ENCODE data around the gene ARHGEF38.

Gene ARHGEF38

GRCh38 chr4:105543346-105543745 lies 9.1 kb upstream of the ARHGEF38 start:
- Histone ChIP-seq H3K27ac (ENCODE audit: low read depth, low read length) (no peak overlapping the region), H3K4me1 (ENCODE audit: control insufficient read depth, insufficient read depth, low read length) (no peaks in the 10 kb centered on the region), H3K36me3 (ENCODE audit: control insufficient read depth, insufficient read depth, low read length) (no peaks in the 10 kb centered on the region), H3K9ac (ENCODE audit: low read length) (no peak overlapping the region), H3K4me3 (ENCODE audit: low read length) (no peak overlapping the region), H3K27me3 (ENCODE audit: control insufficient read depth, insufficient read depth, low read length) (no peaks in the 10 kb centered on the region)

- H3K27me3 ChIP-seq (ENCODE audit: control insufficient read depth, insufficient read depth, low read length) = no peaks in the 10 kb centered on the region
- no peak overlapping the region for H3K9ac ChIP-seq (ENCODE audit: low read length)
- no peaks in the 10 kb centered on the region for H3K36me3 ChIP-seq (ENCODE audit: control insufficient read depth, insufficient read depth, low read length)
- no peak overlapping the region for H3K27ac ChIP-seq (ENCODE audit: low read depth, low read length)
- H3K4me1 ChIP-seq (ENCODE audit: control insufficient read depth, insufficient read depth, low read length) = no peaks in the 10 kb centered on the region
- H3K4me3 ChIP-seq (ENCODE audit: low read length) = no peak overlapping the region
Observed at GRCh38 chr4:105543881-105544280, 8.5 kb upstream of the ARHGEF38 start.

- Histone ChIP-seq H3K27ac (ENCODE audit: low read depth, low read length) (no peak overlapping the region), H3K4me1 (ENCODE audit: control insufficient read depth, insufficient read depth, low read length) (no peaks in the 10 kb centered on the region), H3K4me3 (ENCODE audit: low read length) (no peak overlapping the region), H3K9ac (ENCODE audit: low read length) (no peak overlapping the region), H3K36me3 (ENCODE audit: control insufficient read depth, insufficient read depth, low read length) (no peaks in the 10 kb centered on the region), H3K27me3 (ENCODE audit: control insufficient read depth, insufficient read depth, low read length) (no peaks in the 10 kb centered on the region)
Observed at GRCh38 chr4:105544520-105545286, 7.7 kb upstream of the ARHGEF38 start.

GRCh38 chr4:105546086-105546485 lies 6.3 kb upstream of the ARHGEF38 start:
- Histone ChIP-seq H3K27me3 (ENCODE audit: control insufficient read depth, insufficient read depth, low read length) (no peaks in the 10 kb centered on the region), H3K4me1 (ENCODE audit: control insufficient read depth, insufficient read depth, low read length) (no peaks in the 10 kb centered on the region), H3K4me3 (ENCODE audit: low read length) (no peak overlapping the region), H3K9ac (ENCODE audit: low read length) (no peak overlapping the region), H3K36me3 (ENCODE audit: control insufficient read depth, insufficient read depth, low read length) (no peaks in the 10 kb centered on the region), H3K27ac (ENCODE audit: low read depth, low read length) (no peak overlapping the region)

GRCh38 chr4:105547769-105548168 lies 4.7 kb upstream of the ARHGEF38 start:
- Histone ChIP-seq H3K4me3 (ENCODE audit: low read length) (no peak overlapping the region), H3K4me1 (ENCODE audit: control insufficient read depth, insufficient read depth, low read length) (no peaks in the 10 kb centered on the region), H3K27me3 (ENCODE audit: control insufficient read depth, insufficient read depth, low read length) (no peaks in the 10 kb centered on the region), H3K27ac (ENCODE audit: low read depth, low read length) (no peak overlapping the region), H3K9ac (ENCODE audit: low read length) (no peak overlapping the region), H3K36me3 (ENCODE audit: control insufficient read depth, insufficient read depth, low read length) (no peaks in the 10 kb centered on the region)

GRCh38 chr4:105548483-105548882 lies 3.9 kb upstream of the ARHGEF38 start:
- Histone ChIP-seq H3K36me3 (ENCODE audit: control insufficient read depth, insufficient read depth, low read length) (no peaks in the 10 kb centered on the region), H3K4me1 (ENCODE audit: control insufficient read depth, insufficient read depth, low read length) (no peaks in the 10 kb centered on the region), H3K9ac (ENCODE audit: low read length) (no peak overlapping the region), H3K4me3 (ENCODE audit: low read length) (no peak overlapping the region), H3K27me3 (ENCODE audit: control insufficient read depth, insufficient read depth, low read length) (no peaks in the 10 kb centered on the region), H3K27ac (ENCODE audit: low read depth, low read length) (no peak overlapping the region)

GRCh38 chr4:105550641-105551040 lies 1.8 kb upstream of the ARHGEF38 start:
- Histone ChIP-seq H3K4me1 (ENCODE audit: control insufficient read depth, insufficient read depth, low read length) (no peaks in the 10 kb centered on the region), H3K36me3 (ENCODE audit: control insufficient read depth, insufficient read depth, low read length) (no peaks in the 10 kb centered on the region), H3K27ac (ENCODE audit: low read depth, low read length) (no peak overlapping the region), H3K4me3 (ENCODE audit: low read length) (no peak overlapping the region), H3K9ac (ENCODE audit: low read length) (no peak overlapping the region), H3K27me3 (ENCODE audit: control insufficient read depth, insufficient read depth, low read length) (no peaks in the 10 kb centered on the region)

GRCh38 chr4:105555409-105555808 lies 3.0 kb downstream of the ARHGEF38 start:
- Histone ChIP-seq H3K4me3 (ENCODE audit: low read length) (no peak overlapping the region), H3K27ac (ENCODE audit: low read depth, low read length) (no peak overlapping the region), H3K27me3 (ENCODE audit: control insufficient read depth, insufficient read depth, low read length) (no peaks in the 10 kb centered on the region), H3K9ac (ENCODE audit: low read length) (no peak overlapping the region), H3K36me3 (ENCODE audit: control insufficient read depth, insufficient read depth, low read length) (no peaks in the 10 kb centered on the region), H3K4me1 (ENCODE audit: control insufficient read depth, insufficient read depth, low read length) (no peaks in the 10 kb centered on the region)

GRCh38 chr4:105556206-105556605 lies 3.8 kb downstream of the ARHGEF38 start:
- H3K4me3 ChIP-seq (ENCODE audit: low read length) = no peak overlapping the region

GRCh38 chr4:105558277-105558676 lies 5.9 kb downstream of the ARHGEF38 start:
- Histone ChIP-seq H3K4me1 (ENCODE audit: control insufficient read depth, insufficient read depth, low read length) (no peaks in the 10 kb centered on the region), H3K9ac (ENCODE audit: low read length) (no peak overlapping the region), H3K36me3 (ENCODE audit: control insufficient read depth, insufficient read depth, low read length) (no peaks in the 10 kb centered on the region), H3K4me3 (ENCODE audit: low read length) (no peak overlapping the region), H3K27ac (ENCODE audit: low read depth, low read length) (no peak overlapping the region), H3K27me3 (ENCODE audit: control insufficient read depth, insufficient read depth, low read length) (no peaks in the 10 kb centered on the region)

More at GRCh38 chr4:105556206-105556605, 3.8 kb downstream of the ARHGEF38 start:
- Histone ChIP-seq H3K27ac (ENCODE audit: low read depth, low read length) (no peak overlapping the region), H3K4me1 (ENCODE audit: control insufficient read depth, insufficient read depth, low read length) (no peaks in the 10 kb centered on the region), H3K27me3 (ENCODE audit: control insufficient read depth, insufficient read depth, low read length) (no peaks in the 10 kb centered on the region), H3K9ac (ENCODE audit: low read length) (no peak overlapping the region), H3K36me3 (ENCODE audit: control insufficient read depth, insufficient read depth, low read length) (no peaks in the 10 kb centered on the region)

- Histone ChIP-seq H3K27me3 (ENCODE audit: control insufficient read depth, insufficient read depth, low read length) (no peaks in the 10 kb centered on the region), H3K27ac (ENCODE audit: low read depth, low read length) (no peak overlapping the region), H3K9ac (ENCODE audit: low read length) (no peak overlapping the region), H3K4me3 (ENCODE audit: low read length) (no peak overlapping the region), H3K4me1 (ENCODE audit: control insufficient read depth, insufficient read depth, low read length) (no peaks in the 10 kb centered on the region), H3K36me3 (ENCODE audit: control insufficient read depth, insufficient read depth, low read length) (no peaks in the 10 kb centered on the region)
Observed at GRCh38 chr4:105560421-105560848, 8.0 kb downstream of the ARHGEF38 start.

GRCh38 chr4:105563352-105563751 lies 10.9 kb downstream of the ARHGEF38 start:
- no peaks in the 10 kb centered on the region for H3K27me3 ChIP-seq (ENCODE audit: control insufficient read depth, insufficient read depth, low read length)
- no peak overlapping the region for H3K27ac ChIP-seq (ENCODE audit: low read depth, low read length)
- H3K9ac ChIP-seq (ENCODE audit: low read length) = no peak overlapping the region
- no peaks in the 10 kb centered on the region for H3K36me3 ChIP-seq (ENCODE audit: control insufficient read depth, insufficient read depth, low read length)
- H3K4me3 ChIP-seq (ENCODE audit: low read length) = no peak overlapping the region
- H3K4me1 ChIP-seq (ENCODE audit: control insufficient read depth, insufficient read depth, low read length) = no peaks in the 10 kb centered on the region

GRCh38 chr4:105568584-105568983 lies 16.2 kb downstream of the ARHGEF38 start:
- Histone ChIP-seq H3K27ac (ENCODE audit: low read depth, low read length) (no peak overlapping the region), H3K27me3 (ENCODE audit: control insufficient read depth, insufficient read depth, low read length) (no peaks in the 10 kb centered on the region), H3K9ac (ENCODE audit: low read length) (no peak overlapping the region), H3K4me3 (ENCODE audit: low read length) (no peak overlapping the region), H3K4me1 (ENCODE audit: control insufficient read depth, insufficient read depth, low read length) (no peaks in the 10 kb centered on the region), H3K36me3 (ENCODE audit: control insufficient read depth, insufficient read depth, low read length) (no peaks in the 10 kb centered on the region)
